GM21723 (cell line): Measurements from ENCODE around the gene RGMA.
A peak's percentile ranks its signal among the peaks of the same experiment; 100 is the strongest.

Source experiments
- ATAC-seq: cut with Tn5 transposase; IDR thresholded peaks from one replicate; pipeline ENCODE4 v1.9.1; 2021; ENCODE audit warnings: mild to moderate bottlenecking, moderate library complexity; ENCODE audit not compliant: unreplicated experiment

The RGMA gene

DNA sequence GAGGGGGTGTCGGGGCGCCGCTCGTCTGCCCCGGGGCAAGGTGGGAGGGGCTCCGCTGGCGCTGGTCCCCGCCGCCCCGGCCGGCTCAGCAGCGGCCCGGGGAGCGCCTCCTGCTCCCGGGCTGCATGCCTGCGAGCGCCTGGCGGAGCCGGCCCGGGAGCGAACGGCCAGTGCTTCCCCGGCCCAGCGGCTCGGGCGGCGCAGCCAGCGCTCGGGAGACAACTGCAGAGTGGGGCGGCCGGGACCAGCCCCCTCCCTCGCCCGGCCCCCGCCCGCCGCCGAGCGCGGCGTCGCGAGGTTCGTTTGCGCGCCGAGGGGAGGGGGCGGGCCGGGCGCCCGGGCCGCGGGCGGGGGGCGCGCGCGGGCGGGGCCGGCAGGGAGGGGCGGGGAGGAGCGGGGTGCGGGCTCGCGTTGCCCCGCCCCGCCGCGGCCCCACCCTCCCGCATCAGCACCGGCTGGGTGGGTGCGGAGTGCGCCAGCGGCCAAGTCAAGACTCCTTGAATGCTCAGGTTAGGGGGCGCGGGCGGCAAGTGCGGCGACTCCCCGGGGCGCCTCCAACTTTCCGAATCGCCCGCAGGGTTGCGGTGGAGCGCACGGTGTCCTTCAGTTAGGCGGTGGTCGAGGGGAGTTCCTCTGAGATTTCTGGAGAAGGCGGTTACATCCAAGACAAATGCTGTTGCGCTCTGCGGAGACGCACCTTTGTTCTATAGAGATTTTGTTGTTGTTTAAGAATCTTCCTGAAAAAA is at the start of gene RGMA:
Gene RGMA, minus strand, starts transcription at position 231 of the 746 bp plus-strand sequence. CDS start 279 bp downstream, outside the sequence.
- peak; percentile 17 for ATAC-seq

DNA sequence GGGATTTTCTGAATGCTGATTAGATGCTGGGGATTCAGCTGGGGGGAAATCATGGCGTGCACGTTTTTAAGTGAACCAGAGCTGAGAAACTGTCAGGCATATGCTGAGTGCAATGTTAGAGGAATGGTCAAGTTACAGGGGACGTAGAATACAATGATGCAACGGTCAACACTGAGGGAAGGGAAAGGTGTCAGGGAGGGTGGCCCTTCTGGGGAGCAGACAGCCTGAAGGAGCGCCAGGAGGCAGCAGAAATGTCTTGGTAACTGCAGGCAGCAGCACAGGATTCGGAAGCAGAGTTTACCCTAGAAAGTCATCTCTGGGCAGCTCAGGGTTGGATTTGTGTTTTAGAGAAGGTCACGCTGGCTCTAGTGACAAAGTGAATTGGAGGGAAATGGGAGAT is 47.6 kb upstream of the RGMA start:
- no peak for ATAC-seq

DNA sequence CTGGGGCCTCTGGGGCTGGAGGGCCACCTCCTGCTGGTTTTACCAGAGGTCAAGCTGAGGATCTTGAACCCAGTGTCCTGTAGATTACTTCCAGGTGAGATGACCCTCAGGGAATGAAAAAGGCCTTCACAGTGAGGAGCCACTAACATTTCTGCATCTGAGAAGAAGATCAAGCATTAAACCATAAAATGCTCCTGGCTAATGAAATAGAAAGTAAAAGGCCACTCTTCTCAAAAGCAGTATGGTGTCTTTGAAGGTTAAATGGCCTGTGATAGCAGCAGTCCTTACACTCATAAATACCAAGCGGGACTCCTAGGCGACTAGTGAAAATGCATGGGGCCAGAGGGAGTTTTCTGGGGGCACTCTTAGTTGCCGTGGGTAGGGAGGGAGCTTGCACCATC is 47.0 kb upstream of the RGMA start:
- ATAC-seq = no peak

DNA sequence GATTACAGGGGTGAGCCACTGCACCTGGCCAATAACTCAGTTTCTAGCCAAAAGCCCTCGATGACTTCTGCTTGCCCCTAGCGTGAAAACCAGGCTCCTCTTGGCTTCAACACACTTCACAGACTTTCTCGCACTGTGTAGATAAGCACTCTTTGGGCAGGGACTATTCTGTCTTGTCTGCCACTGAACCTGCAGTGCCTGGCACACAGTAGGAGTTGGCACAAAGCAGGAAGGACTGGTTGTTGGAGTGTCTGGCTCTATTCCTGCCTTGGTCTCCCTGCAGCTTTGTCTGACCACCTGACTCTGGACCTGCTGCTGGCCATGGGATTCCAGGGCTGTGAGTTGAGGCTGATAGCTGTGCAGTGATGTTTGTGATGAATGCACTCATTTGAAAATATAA is 46.4 kb upstream of the RGMA start:
- ATAC-seq = no peak

GRCh38 chr15:93131485-93132095 is 42.6 kb upstream of the RGMA start:
- ATAC-seq = no peak

DNA sequence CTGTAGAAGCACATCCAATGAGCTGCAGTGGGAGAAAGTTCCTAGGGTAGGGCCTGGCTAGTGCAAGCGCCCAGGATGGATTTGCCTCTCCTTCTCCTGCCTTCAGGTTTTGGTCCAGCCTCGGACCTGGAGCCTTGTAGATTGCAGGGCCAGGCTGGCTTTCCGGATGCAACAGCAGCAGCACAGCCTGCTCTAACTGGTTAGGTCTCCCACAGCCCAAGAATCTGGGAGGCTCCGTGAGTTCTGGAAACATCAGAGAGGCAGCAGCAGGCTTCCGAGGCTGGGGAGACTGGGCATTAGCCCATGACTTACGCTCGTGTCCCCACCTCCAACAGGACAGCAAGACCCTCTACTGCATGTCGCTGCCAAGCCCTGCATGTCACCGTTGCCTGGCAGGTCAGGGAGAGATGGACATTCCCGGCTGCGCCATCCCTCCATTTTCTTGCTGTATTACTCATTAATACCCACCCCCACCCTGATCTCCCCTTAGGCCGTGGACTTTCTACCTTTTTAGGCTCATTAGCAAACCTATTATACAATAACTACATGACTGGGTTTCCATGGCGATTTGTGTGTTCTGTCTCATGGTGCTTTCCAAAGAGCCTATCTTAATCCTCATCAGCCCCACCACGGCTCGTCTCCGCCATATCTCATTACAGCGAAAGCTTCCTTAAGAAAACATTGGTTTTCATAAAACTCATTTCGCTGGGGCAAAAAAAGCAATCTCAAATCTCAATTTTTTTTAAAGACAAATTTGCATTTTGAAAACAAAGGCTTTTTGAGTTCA is 40.9 kb upstream of the RGMA start:
- ATAC-seq = no peak

- no peak for ATAC-seq
These were observed 38.3 kb upstream of the RGMA start for GRCh38 chr15:93127286-93127685.

- no peak for ATAC-seq
These were observed 37.6 kb upstream of the RGMA start for GRCh38 chr15:93126599-93126998.

GRCh38 chr15:93126148-93126547 is 37.1 kb upstream of the RGMA start:
- no peak for ATAC-seq

DNA sequence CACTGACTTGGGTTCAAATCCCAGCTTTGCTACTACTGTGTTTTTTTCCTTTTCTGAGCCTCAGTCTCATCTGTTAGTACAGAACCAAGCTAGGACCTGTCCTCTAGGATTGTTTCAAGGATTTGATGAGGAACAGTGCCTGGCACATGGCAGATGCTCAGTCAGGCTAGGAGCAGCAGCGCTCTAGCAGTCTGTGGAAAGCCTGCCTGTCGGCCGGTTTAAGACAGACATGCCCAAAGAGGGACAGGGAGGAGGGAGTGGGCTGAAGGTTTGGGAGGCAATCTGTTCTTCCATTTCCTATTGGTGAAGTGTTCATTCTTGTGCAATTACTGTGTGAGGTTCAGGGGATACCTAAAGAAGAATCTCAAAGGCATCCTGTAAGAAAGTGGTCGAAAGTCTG is 35.1 kb upstream of the RGMA start:
- no peak for ATAC-seq

GRCh38 chr15:93121973-93122910 is 33.2 kb upstream of the RGMA start:
- ATAC-seq = no peak

- ATAC-seq = no peak
These were observed 32.1 kb upstream of the RGMA start for GRCh38 chr15:93121107-93121506.

GRCh38 chr15:93118904-93119303 is 29.9 kb upstream of the RGMA start:
- ATAC-seq = no peak

DNA sequence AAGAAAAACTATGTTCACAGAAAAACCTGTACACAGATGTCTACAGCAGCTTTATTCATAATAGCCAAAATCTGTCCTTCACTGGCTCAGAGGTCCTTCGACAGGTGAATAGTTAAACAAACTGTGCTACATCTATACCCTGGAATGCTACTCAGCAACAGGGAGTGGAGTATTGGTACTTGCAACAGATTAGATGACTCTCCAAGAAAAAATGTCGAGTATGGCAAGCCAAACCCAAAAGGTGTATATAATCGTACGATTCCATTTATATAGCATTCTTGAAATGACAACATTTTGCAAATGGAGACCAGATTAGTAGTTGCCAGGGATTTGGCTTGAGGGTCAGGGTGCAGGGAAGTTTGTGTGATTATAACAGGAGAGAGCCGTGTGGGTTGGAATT is 22.4 kb upstream of the RGMA start:
- ATAC-seq = no peak

- no peak for ATAC-seq
These were observed 21.6 kb upstream of the RGMA start for GRCh38 chr15:93110502-93111040.

DNA sequence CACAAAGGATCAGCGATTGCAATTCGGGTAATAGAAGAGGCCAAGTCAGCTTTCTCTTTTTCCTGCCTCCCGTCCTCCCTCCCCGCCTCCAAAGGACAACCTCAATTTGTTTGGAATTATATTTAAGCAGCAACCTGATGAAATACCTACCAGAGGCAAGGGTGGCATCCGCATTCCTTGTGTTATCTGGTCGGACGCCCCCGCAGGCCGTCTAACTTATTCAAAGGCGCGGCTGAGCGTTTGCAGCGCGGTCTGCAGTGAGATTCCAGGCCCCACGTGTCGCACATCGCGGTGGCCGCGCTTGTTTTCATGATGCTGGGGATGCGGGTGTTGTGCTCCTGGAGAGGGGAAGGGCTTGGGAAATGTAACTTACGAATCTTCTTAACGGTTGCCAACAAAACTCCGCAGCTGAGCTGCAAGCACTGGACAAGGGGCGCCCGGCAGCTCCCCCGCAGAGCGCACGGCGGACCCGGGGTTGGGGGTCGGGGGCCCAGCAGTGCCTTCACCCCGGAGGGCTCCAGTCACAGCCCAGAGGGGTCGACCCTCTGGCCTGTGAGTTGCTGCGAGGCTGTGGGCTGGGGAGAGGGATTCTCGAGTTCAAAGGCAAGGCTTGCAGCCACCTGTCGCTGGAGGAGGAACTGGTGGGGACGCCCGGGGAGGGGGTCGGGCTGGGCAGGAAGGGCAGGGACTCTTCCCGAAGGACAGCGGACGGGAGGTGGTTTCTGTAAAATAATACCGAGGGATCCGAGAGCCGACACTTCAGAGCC is 20.5 kb upstream of the RGMA start:
- no peak for ATAC-seq

- no peak for ATAC-seq
These were observed 18.6 kb upstream of the RGMA start for GRCh38 chr15:93107646-93108045.

GRCh38 chr15:93105485-93105884 is 16.5 kb upstream of the RGMA start:
- ATAC-seq = no peak

- ATAC-seq = no peak
These were observed 14.8 kb upstream of the RGMA start for GRCh38 chr15:93103823-93104222.

DNA sequence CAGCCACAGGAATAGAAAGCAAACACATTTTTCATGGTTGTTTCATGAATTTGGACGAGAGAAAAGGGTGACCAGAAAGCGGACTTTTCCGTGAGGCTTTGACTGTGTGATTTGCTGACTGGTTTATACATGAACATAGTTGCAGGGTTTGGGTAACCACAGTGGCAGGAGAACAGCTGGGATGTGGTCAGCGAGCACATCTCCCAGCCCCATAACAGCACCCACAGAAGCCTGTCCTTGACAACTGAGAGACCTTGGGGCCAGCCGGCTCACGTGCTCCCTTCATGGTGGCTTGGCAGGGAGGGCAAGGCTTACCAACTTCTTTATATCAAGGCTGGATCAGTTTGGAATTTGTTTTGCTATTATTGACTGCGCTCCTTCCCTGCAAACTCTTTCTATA is 13.2 kb upstream of the RGMA start:
- no peak for ATAC-seq
